ENCODE data around the gene DCAF15. TPM values are rescaled to one million over a fixed set of nuclear protein-coding genes. Genes with fewer than 3 reads are reported as not detected.

DCAF15 gene
- total RNA-seq, 1 donor, result 13.4 TPM

DNA sequence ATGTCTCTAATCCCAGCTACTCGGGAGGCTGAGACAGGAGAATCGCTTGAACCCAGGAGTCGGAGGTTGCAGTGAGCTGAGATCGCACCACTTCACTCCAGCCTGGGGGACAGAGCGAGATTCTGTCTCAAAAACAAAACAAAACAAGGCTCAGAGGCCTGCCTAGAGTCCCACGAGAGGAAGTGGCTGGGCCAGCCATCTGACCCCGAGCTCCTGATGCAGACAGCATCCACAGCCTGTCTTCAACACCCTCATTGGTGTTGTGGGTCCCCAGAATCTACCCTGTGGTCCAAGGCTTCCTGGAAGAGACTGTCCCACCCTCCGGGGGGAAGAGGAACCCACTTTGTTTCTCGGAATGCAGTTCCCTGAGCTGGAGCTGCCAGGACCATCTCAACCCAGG lies 29.2 kb downstream of the DCAF15 start:
- no peak overlapping the region for H3K4me3 ChIP-seq (ENCODE audit: low read depth, low read length)
- TF ChIP-seq, protein P1, sequence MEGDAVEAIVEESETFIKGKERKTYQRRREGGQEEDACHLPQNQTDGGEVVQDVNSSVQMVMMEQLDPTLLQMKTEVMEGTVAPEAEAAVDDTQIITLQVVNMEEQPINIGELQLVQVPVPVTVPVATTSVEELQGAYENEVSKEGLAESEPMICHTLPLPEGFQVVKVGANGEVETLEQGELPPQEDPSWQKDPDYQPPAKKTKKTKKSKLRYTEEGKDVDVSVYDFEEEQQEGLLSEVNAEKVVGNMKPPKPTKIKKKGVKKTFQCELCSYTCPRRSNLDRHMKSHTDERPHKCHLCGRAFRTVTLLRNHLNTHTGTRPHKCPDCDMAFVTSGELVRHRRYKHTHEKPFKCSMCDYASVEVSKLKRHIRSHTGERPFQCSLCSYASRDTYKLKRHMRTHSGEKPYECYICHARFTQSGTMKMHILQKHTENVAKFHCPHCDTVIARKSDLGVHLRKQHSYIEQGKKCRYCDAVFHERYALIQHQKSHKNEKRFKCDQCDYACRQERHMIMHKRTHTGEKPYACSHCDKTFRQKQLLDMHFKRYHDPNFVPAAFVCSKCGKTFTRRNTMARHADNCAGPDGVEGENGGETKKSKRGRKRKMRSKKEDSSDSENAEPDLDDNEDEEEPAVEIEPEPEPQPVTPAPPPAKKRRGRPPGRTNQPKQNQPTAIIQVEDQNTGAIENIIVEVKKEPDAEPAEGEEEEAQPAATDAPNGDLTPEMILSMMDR (IDR thresholded peaks at IDR 0.05; ENCODE audit: insufficient read depth, low read depth, low read length), result no peak
- DNase-seq (ENCODE audit: low read depth), result no peak

- no peak for DNase-seq (ENCODE audit: low read depth)
- TF ChIP-seq, protein P1 (IDR thresholded peaks at IDR 0.05; ENCODE audit: insufficient read depth, low read depth, low read length), result no peak
- H3K4me3 ChIP-seq (ENCODE audit: low read depth, low read length), result no peak overlapping the region
These were observed 29.7 kb downstream of the DCAF15 start for GRCh38 chr19:13981988-13982501.

DNA sequence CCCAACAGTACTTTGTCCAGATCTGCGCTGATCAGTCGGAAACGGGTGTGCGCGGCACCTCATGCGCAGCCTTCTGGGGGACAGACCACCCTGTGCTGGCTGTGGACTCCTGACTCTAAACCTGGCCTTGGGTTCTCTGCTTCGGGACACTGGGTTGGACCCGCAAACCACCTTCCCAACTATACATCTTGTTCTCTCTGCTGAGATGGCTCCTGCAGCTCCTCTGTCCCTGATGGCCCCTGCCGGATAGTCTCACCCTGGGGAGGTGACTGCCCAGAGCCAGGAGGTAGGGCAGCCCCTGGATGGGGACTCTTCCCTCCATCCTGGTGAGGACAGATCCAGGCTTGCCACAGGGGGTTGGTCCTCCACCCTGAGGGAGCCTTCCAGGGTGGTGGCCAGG lies 30.5 kb downstream of the DCAF15 start:
- TF ChIP-seq, protein P1 (IDR thresholded peaks at IDR 0.05; ENCODE audit: insufficient read depth, low read depth, low read length), result no peak
- DNase-seq (ENCODE audit: low read depth), result no peak
- H3K4me3 ChIP-seq (ENCODE audit: low read depth, low read length), result no peak overlapping the region

DNA sequence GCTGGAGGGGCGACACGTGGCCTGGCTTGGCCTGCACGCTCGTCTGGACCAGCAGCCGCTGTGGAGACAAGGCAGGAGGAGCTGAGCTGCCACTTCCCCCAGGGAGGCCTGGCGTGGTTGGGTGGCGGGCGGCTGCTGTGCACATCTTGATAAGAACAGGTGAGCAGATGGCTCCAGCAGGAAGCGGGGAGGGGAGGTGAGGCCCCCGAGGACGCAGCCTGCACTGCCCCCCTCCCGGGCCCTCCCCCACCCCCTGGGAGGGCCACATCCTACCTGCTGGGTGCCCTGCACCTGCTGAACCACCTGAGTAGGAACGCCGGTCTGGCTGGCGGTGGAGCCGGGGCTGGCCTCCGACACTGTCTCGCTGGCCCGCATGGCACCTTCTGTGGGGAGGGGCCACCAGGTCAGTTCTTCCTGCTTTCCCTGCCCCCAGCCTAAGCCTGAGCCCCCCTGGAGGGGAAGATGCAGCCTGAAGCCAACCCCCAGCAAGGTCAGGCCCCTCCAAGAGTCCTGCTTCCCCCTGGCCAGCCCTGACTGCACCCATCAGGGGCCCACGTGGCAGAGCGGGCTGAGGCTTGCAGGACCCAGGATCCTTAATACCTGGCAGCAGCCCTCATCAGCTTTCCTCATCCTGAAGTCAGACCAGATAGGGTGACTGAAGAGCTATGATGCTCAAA lies 31.0 kb downstream of the DCAF15 start:
- TF ChIP-seq, protein P1 (IDR thresholded peaks at IDR 0.05; ENCODE audit: insufficient read depth, low read depth, low read length), result no peak
- no peak overlapping the region for H3K4me3 ChIP-seq (ENCODE audit: low read depth, low read length)
- DNase-seq (ENCODE audit: low read depth), result no peak

- no peak overlapping the region for H3K4me3 ChIP-seq (ENCODE audit: low read depth, low read length)
- TF ChIP-seq, protein P1 (IDR thresholded peaks at IDR 0.05; ENCODE audit: insufficient read depth, low read depth, low read length), result no peak
- no peak for DNase-seq (ENCODE audit: low read depth)
These were observed 31.9 kb downstream of the DCAF15 start for GRCh38 chr19:13984186-13984585.

DNA sequence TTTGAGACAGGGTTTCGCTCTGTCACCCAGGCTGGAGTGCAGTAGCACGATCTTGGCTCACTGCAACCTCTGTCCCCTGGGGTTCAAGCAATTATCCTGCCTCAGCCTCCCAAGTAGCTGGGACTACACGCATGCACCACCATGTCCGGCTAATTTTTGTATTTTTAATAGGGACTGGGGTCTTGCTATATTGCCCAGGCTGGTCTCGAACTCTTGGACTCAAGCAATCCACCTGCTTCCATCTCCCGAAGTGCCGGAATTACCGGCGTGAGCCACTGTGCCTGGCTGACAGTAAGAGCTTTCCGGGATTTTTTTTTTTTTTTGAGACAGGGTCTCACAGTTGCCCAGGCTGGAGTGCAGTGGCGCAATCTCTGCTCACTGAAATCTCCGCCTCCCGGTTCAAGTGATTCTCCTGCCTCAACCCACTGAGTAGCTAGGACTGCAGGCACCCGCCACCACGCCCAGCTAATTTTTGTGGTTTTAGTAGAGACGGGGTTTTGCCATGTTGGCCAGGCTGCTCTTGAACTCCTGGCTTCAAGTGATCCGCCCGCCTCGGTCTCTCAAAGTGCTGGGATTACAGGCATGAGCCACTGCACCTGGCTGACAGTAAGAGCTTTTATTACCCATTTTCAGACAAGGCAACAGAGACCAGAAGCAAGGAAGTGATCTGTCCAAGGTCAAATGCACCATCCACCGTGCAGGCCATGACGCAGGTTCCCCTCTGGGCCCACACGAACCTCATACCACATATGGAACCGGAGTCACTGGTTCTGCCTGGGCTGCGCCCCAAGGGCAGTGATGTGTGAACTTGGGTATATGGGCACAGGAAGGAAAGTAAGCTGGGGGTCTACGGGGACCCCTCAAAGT lies 32.8 kb downstream of the DCAF15 start:
- peak; percentile 71 for DNase-seq (ENCODE audit: low read depth)
- TF ChIP-seq, protein P1 (IDR thresholded peaks at IDR 0.05; ENCODE audit: insufficient read depth, low read depth, low read length), result no peak

More for the DNA sequence above, 32.8 kb downstream of the DCAF15 start:
- no peak overlapping the region for H3K4me3 ChIP-seq (ENCODE audit: low read depth, low read length)

Measured in fibroblast of villous mesenchyme (primary cell).